ENCODE results near the gene SATB1. TPM values are rescaled to one million over a fixed set of nuclear protein-coding genes. Genes with fewer than 3 reads are reported as not detected.

The SATB1 gene
- total and polyA plus RNA-seq, 2 of the 8 experiments (the other 6 are each of a cell fraction or from before 2014, with no cell fraction given), result 18.8 to 28.0 TPM

- no peak for FAIRE-seq
- Histone ChIP-seq H2BK5ac (ENCODE audit: low read depth, low read length) (no peak overlapping the region), H2AFZ (ENCODE audit: low read length) (no peak overlapping the region), H4K5ac (ENCODE audit: insufficient read length, low read depth, low read length) (no peak overlapping the region), H2BK120ac (replicated peaks; ENCODE audit: low read depth, low read length) (no peak overlapping the region), H3K9ac (replicated peaks in 1 of 4; ENCODE audit: extremely low read depth in 1 of 4, low read depth in 3 of 4, low read length in 3 of 4) (no peak overlapping the region), H3K36me3 (ENCODE audit: control insufficient read depth in 2 of 4, insufficient read depth in 4 of 4, low read length in 3 of 4) (no peaks in the 10 kb centered on the region), H4K91ac (replicated peaks; ENCODE audit: insufficient read length, low read length) (no peak overlapping the region), H4K8ac (ENCODE audit: extremely low read depth, insufficient read depth, low read length) (no peak overlapping the region), H3K23me2 (ENCODE audit: low read depth, low read length) (peaks cover 12% of the 10 kb centered on the region; the same call in 1 of the 2 replicates), H2BK15ac (ENCODE audit: low read length) (no peak overlapping the region), H2BK12ac (ENCODE audit: low read depth, low read length) (no peak overlapping the region), H3K56ac (replicated peaks; ENCODE audit: insufficient read length, low read depth, low read length) (no peak overlapping the region), H4K20me1 (replicated peaks in 1 of 2; ENCODE audit: control insufficient read depth in 1 of 2, insufficient read depth in 2 of 2, low read length in 2 of 2) (no peaks in the 10 kb centered on the region), H3K27me3 (replicated peaks in 1 of 4; ENCODE audit: control insufficient read depth in 3 of 4, extremely low read depth in 1 of 4, insufficient read depth in 3 of 4, low read length in 3 of 4) (peaks cover 0 to 18% (median 10%) of the 10 kb centered on the region in 4 experiments; a peak in 6 of 7 replicates), H3K27ac (ENCODE audit: low read depth, low read length) (no peak overlapping the region), H3K4me2 (ENCODE audit: insufficient read depth in 1 of 2, low read depth in 2 of 2, low read length in 2 of 2) (no peak overlapping the region), H3K18ac (ENCODE audit: extremely low read depth, low read length) (no peak overlapping the region), H3K79me2 (ENCODE audit: control insufficient read depth in 1 of 2, insufficient read depth in 2 of 2, low read length in 2 of 2) (peaks cover 0 to 11% of the 10 kb centered on the region in 2 experiments; a peak in 2 of 4 replicates), H3K4me1 (replicated peaks in 1 of 4; ENCODE audit: control insufficient read depth in 3 of 4, insufficient read depth in 4 of 4, low read length in 3 of 4) (peaks cover 0 to 13% (median 5%) of the 10 kb centered on the region in 4 experiments; a peak in 4 of 7 replicates), H3K4ac (replicated peaks; ENCODE audit: insufficient read length, low read depth, low read length) (no peak overlapping the region), H3K4me3 (ENCODE audit: extremely low read depth in 1 of 4, insufficient read depth in 2 of 4, low read depth in 3 of 4, low read length in 4 of 4) (no peak overlapping the region), H2AK5ac (ENCODE audit: low read depth, low read length) (no peak overlapping the region), H3K14ac (ENCODE audit: insufficient read length) (no peak overlapping the region), H2BK20ac (ENCODE audit: low read length) (no peak overlapping the region), H3K79me1 (ENCODE audit: low read depth, low read length) (no peaks in the 10 kb centered on the region), H3K23ac (ENCODE audit: insufficient read length) (no peak overlapping the region), H3K9me3 (ENCODE audit: insufficient read depth in 2 of 2, low read depth in 1 of 2, low read length in 1 of 2) (no peaks in the 10 kb centered on the region)
- no peak for DNase-seq (ENCODE audit: low read depth in 1 of 2, low spot score in 2 of 2)
- POLR2A ChIA-PET (ENCODE audit: partially characterized antibody), result no interaction called here
- CTCF ChIA-PET (ENCODE audit: partially characterized antibody), result no interaction called here
- 83% methylated on average over 1 of the region's 1 CpG; no CpG with 5 or more reads in 1 of the 2 experiments for WGBS, 2 experiments (ENCODE audit: extremely low coverage in 1 of 2, insufficient coverage in 1 of 2, insufficient read length in 1 of 2, insufficient replicate concordance in 2 of 2, low coverage in 1 of 2, low lambda C conversion rate in 2 of 2, missing lambda C conversion rate in 1 of 2)
- TF ChIP-seq CEBPB (IDR thresholded peaks at IDR 0.05; ENCODE audit: low read depth, low read length) (no peak), TAF1 (IDR thresholded peaks at IDR 0.05; ENCODE audit: low read depth, low read length) (no peak), KDM5A (IDR thresholded peaks at IDR 0.05; ENCODE audit: low read length) (no peak)
Measured at GRCh38 chr3:18439281-18439680, 14.1 kb upstream of the SATB1 start.

All from H1 (cell line).